MM.1S (cell line): ENCODE data around the gene CD74.

Experiments
- EZH2phosphoT487 ChIP-seq: fragments of 300-600 bp; sonication (generic); IDR thresholded peaks from 2 replicates; pipeline ENCODE4 v1.6.1; 2018; ENCODE audit warnings: antibody characterized with exemption, low read length
- TF ChIP-seq, protein P1 (sequence below): fragments of 300-600 bp; sonication (generic); IDR thresholded peaks from 2 replicates; pipeline ENCODE4 v1.5.1; 2016; ENCODE audit warnings: antibody characterized with exemption, low read length, mixed read lengths

DNA sequence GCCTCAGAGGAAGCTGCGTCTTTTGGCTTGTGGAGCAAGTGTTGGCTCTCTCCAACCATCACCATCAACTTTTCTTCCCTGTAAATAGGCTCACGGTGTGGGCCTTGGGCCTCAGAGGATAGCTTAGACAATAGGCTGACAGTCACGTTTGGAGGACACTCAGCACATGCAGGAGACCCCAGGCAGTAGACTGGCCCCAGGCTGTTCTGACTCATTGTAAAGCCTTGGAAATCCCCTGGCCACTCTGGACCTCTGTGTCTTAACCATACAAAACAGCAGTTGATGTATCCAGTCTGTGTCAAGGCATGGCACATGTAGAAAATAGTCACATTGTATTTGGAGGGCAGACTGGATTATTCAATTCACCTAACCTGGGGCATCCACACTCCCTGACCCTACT lies 18.6 kb downstream of the CD74 start:
- TF ChIP-seq, protein P1, sequence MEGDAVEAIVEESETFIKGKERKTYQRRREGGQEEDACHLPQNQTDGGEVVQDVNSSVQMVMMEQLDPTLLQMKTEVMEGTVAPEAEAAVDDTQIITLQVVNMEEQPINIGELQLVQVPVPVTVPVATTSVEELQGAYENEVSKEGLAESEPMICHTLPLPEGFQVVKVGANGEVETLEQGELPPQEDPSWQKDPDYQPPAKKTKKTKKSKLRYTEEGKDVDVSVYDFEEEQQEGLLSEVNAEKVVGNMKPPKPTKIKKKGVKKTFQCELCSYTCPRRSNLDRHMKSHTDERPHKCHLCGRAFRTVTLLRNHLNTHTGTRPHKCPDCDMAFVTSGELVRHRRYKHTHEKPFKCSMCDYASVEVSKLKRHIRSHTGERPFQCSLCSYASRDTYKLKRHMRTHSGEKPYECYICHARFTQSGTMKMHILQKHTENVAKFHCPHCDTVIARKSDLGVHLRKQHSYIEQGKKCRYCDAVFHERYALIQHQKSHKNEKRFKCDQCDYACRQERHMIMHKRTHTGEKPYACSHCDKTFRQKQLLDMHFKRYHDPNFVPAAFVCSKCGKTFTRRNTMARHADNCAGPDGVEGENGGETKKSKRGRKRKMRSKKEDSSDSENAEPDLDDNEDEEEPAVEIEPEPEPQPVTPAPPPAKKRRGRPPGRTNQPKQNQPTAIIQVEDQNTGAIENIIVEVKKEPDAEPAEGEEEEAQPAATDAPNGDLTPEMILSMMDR: no peak
- TF ChIP-seq EZH2phosphoT487: no peak
